COLO829 (cell line): Measurements from ENCODE around the gene CAMK1D.

Source experiments
- DNase-seq: peaks from one replicate; pipeline ENCODE4 v3.0.0; 2012; ENCODE audit warnings: low spot score

CAMK1D gene

DNA sequence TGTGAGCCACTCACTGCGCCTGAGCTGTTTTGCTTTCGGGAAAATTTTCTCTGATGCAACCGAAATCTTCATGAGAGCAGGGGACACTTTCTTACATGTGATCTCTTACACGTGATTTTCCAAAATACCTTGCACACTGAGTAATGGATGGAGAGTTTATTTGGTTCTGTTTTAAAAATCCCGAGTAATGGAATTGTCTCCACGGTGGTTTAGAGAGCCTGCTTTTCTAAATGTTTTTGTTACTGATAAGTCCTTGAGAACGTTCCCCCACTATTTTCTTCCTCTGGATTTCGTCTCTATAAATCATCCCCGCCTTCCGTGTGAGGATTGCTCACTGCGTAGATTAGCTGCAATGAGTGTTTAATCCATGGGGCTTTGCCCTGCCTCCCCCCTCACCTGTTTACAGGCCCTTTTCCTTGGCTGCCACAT is 25.7 kb downstream of the CAMK1D start:
- DNase-seq, result no peak

DNA sequence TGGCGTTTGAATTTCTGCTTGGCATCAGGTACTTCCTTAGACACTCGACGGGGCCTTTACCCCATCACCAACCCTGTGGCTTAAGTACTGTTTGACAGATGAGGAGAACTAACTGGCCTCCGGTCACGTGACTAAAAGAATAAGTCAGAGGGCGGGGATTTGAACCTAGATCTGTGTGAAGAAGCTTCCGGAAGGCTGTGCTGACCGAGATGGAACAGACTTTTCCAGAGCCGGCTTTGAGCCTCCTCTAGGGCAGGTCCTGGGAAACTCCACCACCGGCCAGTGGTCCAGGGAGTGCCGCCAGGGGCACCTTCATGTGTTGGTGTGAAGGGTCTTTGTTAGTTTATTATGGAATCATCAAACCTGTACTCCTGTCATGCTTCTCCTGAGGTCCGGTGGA is 26.9 kb downstream of the CAMK1D start:
- no peak for DNase-seq

DNA sequence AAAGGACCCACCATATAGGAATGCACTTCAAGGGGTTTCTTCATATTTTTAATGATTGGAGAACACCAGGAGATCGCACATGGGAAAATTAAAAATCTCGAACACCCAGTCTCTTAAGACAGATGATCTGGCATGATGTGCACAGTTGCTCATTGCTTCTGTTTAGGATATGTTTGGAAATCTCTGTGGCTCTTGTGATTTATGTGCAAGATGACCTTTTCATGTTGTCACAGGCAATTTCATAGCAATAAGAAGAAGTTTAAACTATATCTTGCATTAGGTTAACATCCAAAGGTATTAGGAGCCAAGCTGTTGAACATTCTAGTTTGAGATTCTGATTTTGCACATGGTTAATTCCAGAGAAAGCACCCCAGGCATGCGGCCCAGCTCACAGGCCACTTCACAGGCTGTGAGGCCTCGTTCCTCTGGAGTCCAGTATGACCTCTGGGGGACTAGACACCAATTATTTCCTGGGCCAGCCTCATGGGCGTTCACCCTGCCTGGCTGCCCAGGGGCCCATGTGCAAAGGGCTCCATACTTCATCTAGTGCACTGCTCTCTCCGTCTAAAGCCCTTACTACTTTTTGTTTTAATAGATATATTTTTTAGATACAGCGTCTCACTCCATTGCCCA is 28.4 kb downstream of the CAMK1D start:
- DNase-seq, result no peak

DNA sequence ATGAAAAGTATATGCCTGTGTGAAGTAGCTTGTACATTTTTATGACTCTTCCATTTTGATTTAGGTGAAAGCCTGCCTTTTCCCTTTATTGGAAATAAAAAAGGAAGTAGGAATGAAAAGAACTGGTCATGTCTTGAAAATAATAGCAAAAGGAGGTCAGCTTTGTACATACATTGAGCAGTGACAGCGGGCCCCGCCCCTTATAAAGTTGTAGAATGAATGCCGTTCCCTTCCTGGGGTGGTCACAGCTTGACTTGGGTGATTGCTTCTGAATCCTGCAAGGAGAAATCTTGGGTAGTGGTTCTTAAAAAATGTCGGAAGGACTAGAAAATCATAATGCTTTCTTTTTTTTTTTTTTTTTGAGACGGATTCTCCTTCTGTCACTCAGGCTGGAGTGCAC is 31.7 kb downstream of the CAMK1D start:
- DNase-seq, result no peak

DNA sequence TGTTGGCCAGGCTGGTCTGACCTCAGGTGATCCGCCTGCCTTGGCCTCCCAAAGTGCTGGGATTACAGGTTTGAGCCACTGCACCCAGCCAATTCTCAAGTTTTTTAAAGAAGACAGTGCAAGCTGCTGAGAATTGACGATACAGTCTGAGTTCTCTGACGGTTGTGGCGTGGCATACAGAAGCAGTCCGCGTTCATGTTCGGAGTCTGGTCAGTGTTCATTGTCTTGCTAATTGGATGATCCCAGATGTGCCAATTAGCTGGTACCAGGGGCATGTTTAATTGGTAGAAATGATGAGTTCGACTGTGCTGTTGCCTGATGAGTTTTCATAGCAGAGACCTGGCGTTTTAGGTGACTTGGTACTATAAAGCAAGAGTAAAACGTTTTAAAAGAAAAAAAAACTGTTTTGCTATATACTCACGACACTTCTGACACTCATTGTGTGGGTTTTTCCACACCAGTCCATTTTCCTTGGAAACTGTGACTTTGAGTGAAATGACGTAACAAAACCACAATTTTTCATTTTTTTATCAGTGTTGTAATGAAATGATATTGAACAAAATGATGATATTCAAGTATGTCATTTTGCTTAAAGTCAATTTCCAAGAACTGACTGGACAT is 32.3 kb downstream of the CAMK1D start:
- no peak for DNase-seq

DNA sequence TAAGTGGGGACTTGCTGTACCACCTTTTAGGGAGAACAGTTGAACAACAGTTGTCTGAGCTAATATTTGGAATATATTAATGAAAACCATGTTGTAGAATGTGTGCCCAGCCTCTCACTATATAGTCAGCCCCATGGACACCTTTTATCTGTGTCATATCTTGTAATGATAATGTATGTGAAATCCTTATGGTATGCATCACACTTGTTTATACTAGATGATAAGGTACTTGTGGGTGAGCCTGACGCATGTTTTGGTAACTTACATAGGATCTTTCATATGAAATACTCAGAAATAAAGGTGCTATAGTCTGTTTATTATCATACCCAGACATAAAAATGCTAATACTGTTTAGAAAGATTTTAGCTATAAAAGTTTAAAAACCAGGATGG is 32.8 kb downstream of the CAMK1D start:
- no peak for DNase-seq

DNA sequence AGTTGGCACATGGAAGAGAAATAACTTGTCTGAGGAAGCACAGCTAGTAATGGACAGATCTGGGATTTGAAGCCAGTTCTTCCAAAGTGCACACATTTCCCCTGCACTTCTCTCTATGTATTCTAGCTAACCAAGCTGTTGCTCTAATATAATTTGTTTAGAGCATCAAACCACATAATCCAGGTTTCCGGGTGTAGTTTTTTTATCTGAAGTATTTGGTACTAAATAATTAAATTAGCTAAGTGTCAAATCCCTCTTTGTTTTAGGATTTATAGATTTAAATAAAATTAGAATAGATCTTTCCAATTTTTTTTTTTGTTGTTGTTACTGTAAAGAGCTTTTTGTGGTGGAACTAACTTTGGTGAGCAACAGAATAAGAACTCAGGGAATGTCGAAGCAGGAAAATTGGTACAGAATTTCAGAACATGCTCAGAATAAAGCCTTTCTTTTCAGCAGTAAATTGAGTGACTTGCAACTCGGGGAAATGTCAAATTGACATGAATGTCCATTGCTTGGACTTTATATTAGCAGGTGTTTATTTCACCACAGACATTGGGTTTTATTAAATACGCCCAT is 33.7 kb downstream of the CAMK1D start:
- no peak for DNase-seq

DNA sequence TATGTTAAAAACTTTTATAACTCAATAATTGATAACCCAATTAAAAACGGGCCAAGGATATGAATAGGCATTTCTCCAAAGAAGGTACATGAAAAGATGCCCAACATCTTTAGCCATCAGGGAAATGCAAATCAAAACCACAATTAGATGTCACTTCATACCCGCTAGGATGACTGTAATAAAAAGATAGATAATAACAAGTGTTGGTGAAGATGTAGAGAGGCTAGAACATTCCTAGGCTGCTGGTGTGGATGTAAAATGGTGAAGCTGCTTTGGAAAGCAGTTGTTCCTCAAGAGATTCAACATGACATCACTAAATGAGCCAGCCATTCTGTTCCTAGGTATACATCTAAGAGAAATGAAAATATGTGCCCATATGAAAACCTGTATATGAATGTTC is 35.6 kb downstream of the CAMK1D start:
- DNase-seq, result no peak

DNA sequence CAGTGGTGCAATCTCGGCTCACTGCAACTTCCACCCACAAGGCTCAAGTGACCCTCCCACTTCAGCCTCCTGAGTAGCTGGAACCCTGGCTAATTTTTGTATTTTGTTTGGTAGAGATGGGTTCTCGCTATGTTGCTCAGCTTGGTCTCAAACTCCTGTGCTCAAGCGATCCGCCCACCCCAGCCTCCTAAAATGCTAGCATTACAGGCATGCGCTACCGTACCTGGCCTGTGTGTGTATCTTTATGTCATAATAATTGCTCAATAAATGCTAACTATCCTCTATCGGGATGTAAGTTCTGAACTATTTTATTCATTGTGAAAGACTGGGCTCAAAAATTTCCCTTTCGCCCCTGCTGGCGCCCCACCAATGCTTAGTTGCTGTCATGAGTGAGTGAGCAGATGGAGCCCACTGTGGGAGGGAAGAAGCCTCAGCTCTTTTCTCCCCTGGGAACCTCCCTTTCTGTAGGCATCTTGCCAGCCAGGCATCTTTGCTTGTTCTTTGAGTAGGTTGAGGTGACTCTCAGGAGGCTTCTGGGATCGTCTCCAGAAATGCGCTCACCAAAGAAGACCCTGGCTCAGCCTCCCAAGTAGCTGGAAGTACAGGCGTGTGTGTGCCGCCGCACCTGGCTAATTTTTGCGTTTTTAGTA is 38.3 kb downstream of the CAMK1D start:
- DNase-seq, result no peak

DNA sequence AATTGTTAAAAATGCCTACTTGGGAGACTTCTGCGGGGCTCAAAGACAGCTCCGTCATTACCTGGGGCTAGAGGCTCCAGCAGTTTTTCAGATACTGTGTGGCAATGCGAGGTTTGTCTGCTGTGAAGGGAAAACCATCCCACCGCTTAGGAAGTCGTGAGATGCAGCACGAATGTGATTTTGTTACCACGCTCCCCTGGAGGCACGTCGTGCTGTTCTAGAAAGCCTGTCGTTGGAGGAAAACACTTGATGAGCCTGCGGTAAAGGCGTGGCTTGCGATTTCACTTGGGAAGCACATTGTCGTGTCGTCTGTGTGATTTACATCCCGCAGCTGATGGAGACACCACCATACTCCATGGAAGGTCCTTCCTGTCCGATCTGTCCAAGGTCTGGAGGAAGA is 39.3 kb downstream of the CAMK1D start:
- DNase-seq, result no peak

DNA sequence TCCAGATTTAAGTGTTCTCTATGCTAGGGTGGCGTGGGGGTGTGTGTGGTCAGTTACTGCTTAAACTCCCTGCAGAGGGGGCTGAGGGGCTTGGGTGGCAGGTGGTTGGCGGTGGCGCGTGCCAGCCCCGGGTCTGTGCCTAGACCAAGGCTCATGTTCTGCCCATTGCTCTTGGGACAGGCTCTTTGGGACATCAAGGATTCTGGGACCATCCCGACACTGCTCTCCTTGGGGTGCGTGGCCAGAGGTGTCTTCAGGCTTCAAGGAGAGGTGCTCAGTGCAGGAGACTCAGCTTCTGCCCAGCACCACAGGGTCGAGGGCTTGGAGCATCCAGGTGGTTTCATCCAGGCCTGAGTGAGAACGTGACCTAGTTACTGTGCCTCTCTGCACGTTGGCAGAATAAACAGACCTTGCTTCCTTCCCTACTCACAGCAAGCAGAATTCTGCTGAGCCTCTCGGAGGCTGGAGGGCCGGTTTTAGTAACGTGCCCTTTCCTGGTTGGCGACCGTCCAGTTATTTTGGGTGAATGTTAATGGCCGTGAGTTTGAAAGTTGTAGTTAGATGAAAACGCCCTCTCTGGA is 39.9 kb downstream of the CAMK1D start:
- no peak for DNase-seq

DNA sequence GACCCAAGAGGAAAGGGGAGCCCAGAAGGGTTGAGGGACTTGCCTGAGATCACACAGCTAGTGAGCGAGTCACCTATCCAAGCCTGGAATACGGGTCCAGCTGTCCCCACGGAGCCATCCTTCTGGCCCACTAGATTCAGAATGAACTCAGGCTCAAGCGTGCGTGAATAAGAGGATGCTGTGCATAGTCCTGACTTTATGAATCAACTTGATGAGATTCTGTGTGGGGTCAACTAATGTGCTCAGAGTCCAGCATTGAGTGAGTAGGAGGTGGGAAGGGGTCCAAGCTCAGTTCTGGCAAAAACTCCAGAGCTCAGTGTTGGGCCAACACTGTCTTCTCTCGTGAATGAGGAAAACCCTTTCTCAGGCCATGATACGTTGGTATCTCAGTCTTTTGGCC is 41.4 kb downstream of the CAMK1D start:
- DNase-seq, result no peak

DNA sequence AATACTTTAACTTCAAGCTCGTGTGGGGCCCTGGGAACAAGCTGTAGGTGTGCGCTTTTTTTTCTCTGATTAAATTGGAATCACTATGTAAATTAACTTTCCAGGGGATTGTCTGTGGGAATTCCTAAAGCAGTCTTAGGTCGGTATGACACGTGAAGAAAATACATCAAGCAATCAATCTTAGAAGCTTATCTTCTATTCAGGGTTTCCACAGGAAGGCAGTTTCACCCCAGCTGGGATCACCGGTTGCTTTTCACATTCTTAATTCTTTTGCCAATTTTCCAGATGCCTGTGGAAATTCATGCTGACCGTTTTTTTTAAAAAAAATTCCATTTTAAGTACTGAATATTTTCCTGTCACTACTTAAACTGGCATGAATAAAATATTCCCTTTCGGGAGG is 41.9 kb downstream of the CAMK1D start:
- DNase-seq, result no peak

DNA sequence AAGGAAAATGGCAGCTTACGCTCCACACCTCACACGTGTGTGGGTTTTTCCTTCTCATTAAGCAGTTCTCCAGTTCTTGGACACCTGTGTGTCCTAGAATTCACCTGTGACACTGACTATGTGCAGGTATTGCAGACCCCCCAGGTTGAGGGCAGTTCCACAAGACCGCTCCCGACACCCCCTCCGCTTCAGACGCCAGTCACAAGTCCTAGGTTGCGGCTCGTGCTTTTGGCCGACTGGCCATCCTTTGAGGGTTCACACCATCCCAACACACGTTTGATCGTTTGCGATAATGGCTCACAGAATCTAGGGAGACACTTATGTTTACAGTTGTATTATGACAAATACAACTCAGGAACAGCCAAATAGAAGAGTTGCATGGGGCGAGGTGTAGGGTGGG is 44.5 kb downstream of the CAMK1D start:
- no peak for DNase-seq

DNA sequence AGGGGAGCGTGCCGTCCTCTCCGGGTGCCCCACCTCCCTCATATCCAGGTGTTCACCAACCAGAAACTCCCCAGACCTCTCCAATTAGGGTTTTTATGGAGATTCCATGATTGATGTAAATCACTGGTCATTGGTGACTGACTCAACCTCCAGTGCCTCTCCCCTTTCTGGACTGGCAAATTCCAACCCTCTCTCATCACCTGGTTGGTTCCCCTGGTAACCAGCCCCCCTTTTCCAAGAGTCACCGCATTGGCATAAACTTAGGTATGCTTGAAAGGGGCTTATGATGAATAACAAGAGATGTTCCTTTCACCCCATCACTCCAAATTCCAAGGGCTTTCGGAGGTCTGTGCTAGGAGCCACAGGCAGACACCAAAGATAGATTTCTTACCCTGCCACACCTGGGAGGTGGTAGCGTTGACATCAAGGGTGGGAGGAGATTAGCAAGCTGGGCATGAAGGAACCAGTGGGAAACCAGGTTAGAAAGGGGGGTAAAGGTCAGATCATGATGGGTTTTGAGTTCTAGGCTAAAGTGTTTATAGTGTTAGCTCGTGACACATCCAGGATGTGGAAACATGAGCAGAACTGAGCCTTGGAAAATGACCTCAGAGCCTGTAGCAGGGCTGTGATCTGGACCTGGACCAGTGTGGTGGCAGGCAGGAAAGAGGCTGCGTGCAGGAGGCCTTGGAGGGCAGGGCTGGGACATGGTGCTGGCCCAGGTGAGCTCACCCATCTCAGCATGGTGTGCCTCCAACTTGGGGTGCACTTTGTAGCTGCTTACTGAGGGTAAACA is 45.1 kb downstream of the CAMK1D start:
- DNase-seq, result no peak

DNA sequence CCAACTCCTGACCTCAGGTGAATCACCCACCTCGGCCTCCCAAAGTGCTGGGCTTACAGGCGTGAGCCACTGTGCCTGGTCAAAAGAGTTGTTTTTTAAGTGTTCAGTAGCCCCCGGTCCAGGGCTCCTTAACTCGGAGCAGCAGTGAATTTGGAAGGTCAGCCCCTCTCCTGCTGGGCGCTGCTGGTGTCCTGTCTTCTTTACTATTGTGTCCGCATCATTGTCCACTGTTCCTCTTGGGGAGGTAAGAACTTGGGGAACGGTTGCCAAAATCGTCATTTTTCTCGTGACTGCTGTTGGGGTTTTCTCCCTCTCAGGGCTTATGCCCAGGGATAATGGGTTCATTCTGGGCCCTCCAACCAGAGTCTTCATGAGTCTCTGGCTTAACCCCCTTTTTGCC is 46.7 kb downstream of the CAMK1D start:
- DNase-seq, result no peak

DNA sequence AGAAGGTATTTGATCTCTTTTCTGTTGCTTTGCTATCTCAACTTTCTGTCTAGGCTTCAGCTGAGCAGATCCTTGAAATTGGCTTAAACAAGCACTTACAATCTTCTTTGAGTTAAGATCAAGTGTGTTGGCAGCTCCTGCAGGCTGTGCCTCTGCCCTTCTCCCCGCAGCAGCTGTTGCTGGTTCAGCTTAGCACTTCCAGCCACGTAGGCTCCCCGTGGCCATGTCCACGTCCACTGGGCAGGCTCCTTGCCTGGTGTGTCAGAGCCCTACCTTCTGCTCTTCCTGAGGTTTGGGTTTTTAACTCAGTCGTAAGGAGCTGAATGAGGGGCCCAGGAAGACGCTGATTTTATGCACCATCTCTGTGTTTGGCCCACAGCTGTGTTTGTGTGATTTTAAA is 47.2 kb downstream of the CAMK1D start:
- DNase-seq, result no peak

DNA sequence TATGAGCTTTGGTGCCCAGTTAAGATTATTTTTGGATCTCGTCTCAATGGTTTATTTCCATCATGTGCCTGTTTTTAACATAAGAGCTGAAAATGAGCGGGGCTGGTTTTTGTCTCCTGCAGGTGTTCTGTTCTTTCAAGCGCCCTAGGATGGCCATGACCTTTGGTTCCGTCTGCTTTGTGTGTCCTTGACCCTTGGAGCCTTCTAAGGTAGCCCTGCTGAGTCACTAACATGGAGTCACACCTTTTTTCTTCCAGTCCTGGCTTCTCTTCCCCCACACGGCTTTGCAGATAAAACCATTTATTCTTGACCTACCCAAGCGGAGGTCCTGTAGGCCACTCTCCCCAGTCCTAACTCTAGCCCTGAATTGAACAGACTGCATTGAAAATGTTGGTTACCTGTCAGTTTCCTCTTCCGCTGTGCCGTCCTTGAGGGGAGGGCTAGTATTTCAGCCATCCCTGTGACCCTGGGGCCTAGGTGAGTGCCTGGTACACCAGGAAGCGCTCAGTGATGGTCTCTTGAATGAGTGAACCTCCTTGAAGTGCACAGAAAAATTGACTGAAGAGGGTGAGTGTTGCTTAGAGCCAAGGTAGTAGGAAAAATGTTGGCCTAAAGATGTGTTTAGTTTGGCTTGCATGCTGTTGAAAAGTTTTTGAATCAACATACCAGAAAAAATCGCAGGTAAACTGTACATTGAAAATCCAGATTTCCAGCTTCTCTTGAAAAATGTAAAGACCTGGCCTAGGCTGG is 48.0 kb downstream of the CAMK1D start:
- no peak for DNase-seq

DNA sequence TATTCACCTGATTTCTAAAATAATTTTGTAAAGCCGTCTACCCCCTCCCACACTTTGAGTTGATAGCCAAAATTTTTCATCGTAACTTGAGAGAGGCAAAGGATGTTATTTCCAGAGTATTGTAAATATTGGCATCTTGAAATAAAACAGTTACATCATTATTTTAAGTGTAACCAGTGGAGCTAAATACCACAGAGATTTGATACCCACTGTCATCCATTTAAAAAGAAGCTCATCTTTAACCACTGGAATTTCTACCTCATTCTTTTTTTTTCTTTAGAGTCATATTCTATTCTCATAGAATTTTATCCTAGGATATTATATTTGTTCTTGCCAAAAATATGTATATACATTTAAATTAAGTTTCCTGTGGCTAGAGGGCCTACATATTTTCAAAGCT is 48.6 kb downstream of the CAMK1D start:
- no peak for DNase-seq

DNA sequence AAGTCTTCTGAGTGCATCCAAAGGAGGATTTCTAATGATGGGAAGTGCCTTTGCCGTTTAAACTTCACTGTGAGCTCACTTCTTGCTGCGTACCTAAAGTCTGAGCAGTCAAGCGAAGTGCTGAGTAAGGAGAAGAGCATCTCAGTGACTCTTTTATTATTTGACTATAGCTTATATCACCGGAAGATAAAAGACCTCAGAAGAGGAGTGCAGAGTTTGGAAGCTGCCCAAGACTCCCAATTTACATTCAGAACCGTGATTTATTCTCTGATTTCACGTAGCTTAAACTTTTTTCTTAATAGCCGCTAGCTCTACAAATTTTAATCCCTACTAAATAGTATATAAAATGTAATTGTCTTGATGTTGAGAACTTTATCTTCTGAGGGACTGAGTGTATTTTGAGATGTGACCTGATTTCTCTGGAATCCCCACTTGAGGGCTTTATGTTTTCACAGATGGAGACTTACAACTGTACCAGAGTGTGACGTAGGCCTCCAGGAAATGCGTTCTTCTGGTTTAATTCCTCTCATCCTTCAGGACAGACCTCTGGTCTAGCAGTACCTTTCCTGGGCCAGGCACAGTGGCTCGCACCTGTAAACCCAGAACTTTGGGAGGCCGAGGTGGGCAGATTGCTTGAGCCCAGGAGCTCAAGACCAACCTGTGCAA is 51.1 kb downstream of the CAMK1D start:
- DNase-seq, result no peak

DNA sequence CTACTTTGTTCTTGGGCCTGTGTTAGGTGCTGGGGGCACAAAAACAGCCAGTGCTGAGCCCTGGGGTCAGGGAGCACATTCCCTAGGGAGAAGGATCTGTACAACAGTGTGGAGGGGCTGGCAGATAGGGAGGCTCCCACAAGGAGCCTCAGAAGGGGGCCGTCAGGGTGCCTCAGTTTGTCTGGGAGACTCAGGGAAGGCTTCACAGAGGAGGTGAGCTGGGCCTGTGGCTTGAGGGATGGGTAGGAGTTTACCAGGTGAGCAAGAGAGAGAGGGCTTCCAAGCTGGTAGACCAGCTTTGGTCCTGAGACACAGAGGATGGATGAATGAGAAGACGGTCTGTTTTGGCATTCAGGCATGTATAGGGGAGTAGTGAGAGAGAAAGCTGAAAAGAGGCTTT is 52.1 kb downstream of the CAMK1D start:
- no peak for DNase-seq
